ENCODE data around the gene MREG. TPM values are rescaled to one million over a fixed set of nuclear protein-coding genes. Genes with fewer than 3 reads are reported as not detected.
"Not testable (repeated sequence)": the region's sequence is repeated elsewhere in the genome, so short reads cannot be mapped to it uniquely, and the experiment has no call there.

Gene MREG
- polyA plus RNA-seq, 3 donors: 0.14 to 0.47 TPM; not detected in 1

DNA sequence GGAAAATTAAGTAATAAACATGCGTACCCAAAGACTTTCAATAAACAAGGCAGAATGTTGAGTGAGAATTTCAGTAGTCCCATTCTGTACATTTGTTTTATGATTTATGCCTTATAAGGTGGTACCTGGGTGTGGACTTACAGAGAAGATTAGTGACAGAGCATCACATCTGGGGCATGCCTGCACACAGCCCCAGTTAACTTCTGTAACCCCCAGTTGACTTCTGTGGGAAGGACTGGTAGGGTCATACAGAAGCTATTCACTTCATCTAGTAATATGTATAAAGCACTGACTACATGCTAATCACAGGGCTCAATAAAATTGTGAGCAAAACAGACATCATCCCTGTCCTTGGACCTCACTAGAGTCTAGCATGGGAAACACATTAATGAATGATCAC is 16.1 kb downstream of the MREG start:
- intact Hi-C loops (cut with micrococcal nuclease): no loop called here
- no peak overlapping the region for H3K27ac ChIP-seq (ENCODE audit: low read depth in 1 of 2, low read length in 2 of 2)
- TF ChIP-seq, protein P1, sequence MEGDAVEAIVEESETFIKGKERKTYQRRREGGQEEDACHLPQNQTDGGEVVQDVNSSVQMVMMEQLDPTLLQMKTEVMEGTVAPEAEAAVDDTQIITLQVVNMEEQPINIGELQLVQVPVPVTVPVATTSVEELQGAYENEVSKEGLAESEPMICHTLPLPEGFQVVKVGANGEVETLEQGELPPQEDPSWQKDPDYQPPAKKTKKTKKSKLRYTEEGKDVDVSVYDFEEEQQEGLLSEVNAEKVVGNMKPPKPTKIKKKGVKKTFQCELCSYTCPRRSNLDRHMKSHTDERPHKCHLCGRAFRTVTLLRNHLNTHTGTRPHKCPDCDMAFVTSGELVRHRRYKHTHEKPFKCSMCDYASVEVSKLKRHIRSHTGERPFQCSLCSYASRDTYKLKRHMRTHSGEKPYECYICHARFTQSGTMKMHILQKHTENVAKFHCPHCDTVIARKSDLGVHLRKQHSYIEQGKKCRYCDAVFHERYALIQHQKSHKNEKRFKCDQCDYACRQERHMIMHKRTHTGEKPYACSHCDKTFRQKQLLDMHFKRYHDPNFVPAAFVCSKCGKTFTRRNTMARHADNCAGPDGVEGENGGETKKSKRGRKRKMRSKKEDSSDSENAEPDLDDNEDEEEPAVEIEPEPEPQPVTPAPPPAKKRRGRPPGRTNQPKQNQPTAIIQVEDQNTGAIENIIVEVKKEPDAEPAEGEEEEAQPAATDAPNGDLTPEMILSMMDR (IDR thresholded peaks at IDR 0.05): no peak
- H3K4me1 ChIP-seq (ENCODE audit: control insufficient read depth in 1 of 2, insufficient read depth in 2 of 2, low read length in 2 of 2): peaks cover 2 to 5% of the 10 kb centered on the region in 2 donors
- no CpG with 5 or more reads among the region's 1 CpG for WGBS (ENCODE audit: insufficient coverage)
- H3K9me3 Mint-ChIP-seq: peaks cover 0 to 4% (median 1%) of the 10 kb centered on the region in 7 donors
- no peaks in the 10 kb centered on the region for H3K9me3 ChIP-seq (replicated peaks in 1 of 2; ENCODE audit: control insufficient read depth in 1 of 2, insufficient read depth in 1 of 2, low read length in 2 of 2)
- H3K9ac ChIP-seq (ENCODE audit: insufficient read depth, low read length, poor library complexity, severe bottlenecking): no peak overlapping the region
- H3K4me2 ChIP-seq (replicated peaks; ENCODE audit: extremely low read depth, low read length, poor library complexity, severe bottlenecking): no peak overlapping the region
- H3K36me3 Mint-ChIP-seq: peaks cover 19 to 24% of the 10 kb centered on the region in 2 donors
- H3K4me1 Mint-ChIP-seq: peaks cover 10% of the 10 kb centered on the region
- H3K36me3 ChIP-seq (replicated peaks in 1 of 2; ENCODE audit: control insufficient read depth in 1 of 2, insufficient read depth in 2 of 2, low read length in 2 of 2): peaks cover 0 to 8% of the 10 kb centered on the region in 2 donors
- H4K20me1 ChIP-seq (ENCODE audit: insufficient read depth, low read length): no peaks in the 10 kb centered on the region
- H3K27me3 ChIP-seq (ENCODE audit: control insufficient read depth in 2 of 2, insufficient read depth in 2 of 2, low read length in 2 of 2): no peaks in the 10 kb centered on the region
- no peak overlapping the region for H3K4me3 Mint-ChIP-seq
- H2AFZ ChIP-seq (ENCODE audit: insufficient read depth, low read depth, low read length, poor library complexity, severe bottlenecking): no peak overlapping the region
- no peaks in the 10 kb centered on the region for H3K27me3 Mint-ChIP-seq (ENCODE audit: low read depth in 3 of 3)
- no peak overlapping the region for H3K27ac Mint-ChIP-seq
- no peak for DNase-seq
- H3K79me2 ChIP-seq (ENCODE audit: insufficient read depth, low read length): no peaks in the 10 kb centered on the region
- no peak overlapping the region for H3K4me3 ChIP-seq (replicated peaks in 1 of 3; ENCODE audit: low read depth in 2 of 3, low read length in 3 of 3)

DNA sequence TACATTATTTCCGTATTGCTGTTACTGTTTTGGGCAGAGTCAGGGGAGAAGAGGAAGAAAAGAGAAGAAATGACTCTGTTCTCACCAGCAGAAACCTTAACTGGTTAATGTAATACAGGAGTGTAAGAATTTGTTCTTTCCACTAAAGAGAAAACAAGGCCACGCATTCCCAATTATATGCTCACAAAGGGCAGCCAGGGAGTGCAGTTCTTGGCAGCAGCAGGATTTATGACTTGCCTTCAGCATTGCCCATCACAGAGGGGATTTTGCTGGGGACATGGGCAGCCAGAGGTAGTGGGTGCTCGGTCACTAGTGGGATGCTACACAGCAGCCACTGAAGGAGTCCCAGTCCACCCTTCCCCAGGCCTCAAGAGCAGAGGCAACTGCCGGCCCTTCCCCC is 18.4 kb downstream of the MREG start:
- TF ChIP-seq, protein P1 (IDR thresholded peaks at IDR 0.05): no peak
- DNase-seq: no peak
- no CpG with 5 or more reads among the region's 4 CpGs for WGBS (ENCODE audit: insufficient coverage)

DNA sequence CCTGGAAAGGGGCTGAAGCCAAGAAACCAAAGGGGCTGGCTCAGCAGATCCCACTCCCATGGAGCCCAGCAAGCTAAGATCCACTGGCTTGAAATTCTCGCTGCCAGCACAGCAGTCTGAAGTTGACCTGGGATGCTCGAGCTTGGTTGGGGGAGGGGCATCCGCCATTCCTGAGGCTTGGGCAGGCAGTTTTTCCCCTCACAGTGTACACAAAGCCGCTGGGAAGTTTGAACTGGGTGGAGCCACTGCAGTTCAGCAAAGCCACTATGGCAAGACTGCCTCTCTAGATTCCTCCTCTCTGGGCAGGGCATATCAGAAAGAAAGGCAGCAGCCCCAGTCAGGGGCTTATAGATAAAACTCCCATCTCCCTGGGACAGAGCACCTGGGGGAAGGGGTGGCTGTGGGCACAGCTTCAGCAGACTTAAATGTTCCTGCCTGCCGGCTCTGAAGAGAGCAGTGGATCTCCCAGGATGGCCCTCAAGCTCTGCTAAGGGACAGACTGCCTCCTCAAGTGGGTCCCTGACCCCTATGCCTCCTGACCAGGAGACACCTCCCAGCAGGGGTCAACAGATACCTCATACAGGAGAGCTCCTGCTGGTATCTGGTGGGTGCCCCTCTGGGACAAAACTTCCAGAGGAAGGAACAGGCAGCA is 24.7 kb downstream of the MREG start:
- H4K20me1 ChIP-seq (ENCODE audit: insufficient read depth, low read length); H3K4me3 Mint-ChIP-seq; H3K27ac Mint-ChIP-seq; H3K27me3 Mint-ChIP-seq (ENCODE audit: low read depth in 3 of 3); H3K4me2 ChIP-seq (replicated peaks; ENCODE audit: extremely low read depth, low read length, poor library complexity, severe bottlenecking); H3K4me3 ChIP-seq (replicated peaks in 1 of 3; ENCODE audit: low read depth in 2 of 3, low read length in 3 of 3); H3K27ac ChIP-seq (ENCODE audit: low read depth in 1 of 2, low read length in 2 of 2); H3K79me2 ChIP-seq (ENCODE audit: insufficient read depth, low read length); H3K4me1 Mint-ChIP-seq; DNase-seq; H3K27me3 ChIP-seq (ENCODE audit: control insufficient read depth in 2 of 2, insufficient read depth in 2 of 2, low read length in 2 of 2); H2AFZ ChIP-seq (ENCODE audit: insufficient read depth, low read depth, low read length, poor library complexity, severe bottlenecking); H3K4me1 ChIP-seq (ENCODE audit: control insufficient read depth in 1 of 2, insufficient read depth in 2 of 2, low read length in 2 of 2); H3K9ac ChIP-seq (ENCODE audit: insufficient read depth, low read length, poor library complexity, severe bottlenecking); intact Hi-C loops (cut with micrococcal nuclease); H3K36me3 ChIP-seq (replicated peaks in 1 of 2; ENCODE audit: control insufficient read depth in 1 of 2, insufficient read depth in 2 of 2, low read length in 2 of 2): not testable (repeated sequence)
- peaks cover 26 to 53% (median 34%) of the 10 kb centered on the region in 7 donors for H3K9me3 Mint-ChIP-seq
- peaks cover 32 to 40% of the 10 kb centered on the region in 2 donors for H3K36me3 Mint-ChIP-seq
- peaks cover 0 to 18% of the 10 kb centered on the region in 2 donors for H3K9me3 ChIP-seq (replicated peaks in 1 of 2; ENCODE audit: control insufficient read depth in 1 of 2, insufficient read depth in 1 of 2, low read length in 2 of 2)
- WGBS (ENCODE audit: insufficient coverage): 80% methylated on average over 3 of the region's 5 CpGs

More for the DNA sequence above, 18.4 kb downstream of the MREG start:
- Histone ChIP-seq H3K27ac (ENCODE audit: low read depth in 1 of 2, low read length in 2 of 2) (no peak overlapping the region), H4K20me1 (ENCODE audit: insufficient read depth, low read length) (no peaks in the 10 kb centered on the region), H3K9me3 (replicated peaks in 1 of 2; ENCODE audit: control insufficient read depth in 1 of 2, insufficient read depth in 1 of 2, low read length in 2 of 2) (no peaks in the 10 kb centered on the region), H3K4me2 (replicated peaks; ENCODE audit: extremely low read depth, low read length, poor library complexity, severe bottlenecking) (no peak overlapping the region), H3K36me3 (replicated peaks in 1 of 2; ENCODE audit: control insufficient read depth in 1 of 2, insufficient read depth in 2 of 2, low read length in 2 of 2) (peaks cover 0 to 8% of the 10 kb centered on the region in 2 donors), H3K9ac (ENCODE audit: insufficient read depth, low read length, poor library complexity, severe bottlenecking) (no peak overlapping the region), H3K4me3 (replicated peaks in 1 of 3; ENCODE audit: low read depth in 2 of 3, low read length in 3 of 3) (no peak overlapping the region), H3K4me1 (ENCODE audit: control insufficient read depth in 1 of 2, insufficient read depth in 2 of 2, low read length in 2 of 2) (peaks cover 2 to 5% of the 10 kb centered on the region in 2 donors), H3K27me3 (ENCODE audit: control insufficient read depth in 2 of 2, insufficient read depth in 2 of 2, low read length in 2 of 2) (no peaks in the 10 kb centered on the region), H2AFZ (ENCODE audit: insufficient read depth, low read depth, low read length, poor library complexity, severe bottlenecking) (no peak overlapping the region), H3K79me2 (ENCODE audit: insufficient read depth, low read length) (no peaks in the 10 kb centered on the region)
- intact Hi-C loops (cut with micrococcal nuclease): no loop called here
- peaks cover 9% of the 10 kb centered on the region for H3K4me1 Mint-ChIP-seq
- H3K9me3 Mint-ChIP-seq: peaks cover 9 to 21% (median 16%) of the 10 kb centered on the region in 7 donors
- H3K27ac Mint-ChIP-seq: no peak overlapping the region
- H3K36me3 Mint-ChIP-seq: peaks cover 29 to 36% of the 10 kb centered on the region in 2 donors
- no peak overlapping the region for H3K4me3 Mint-ChIP-seq
- no peaks in the 10 kb centered on the region for H3K27me3 Mint-ChIP-seq (ENCODE audit: low read depth in 3 of 3)
